Esophagus muscularis mucosa (tissue), 4 donors: ENCODE measurements around the gene PRKAG2.

ENCODE experiments used
- CTCF ChIP-seq, 3 experiments: fragments of 200-600 bp in 2 of 3; fragments of 450-650 bp in 1 of 3; sonication (generic) in 2 of 3; IDR thresholded peaks; one replicate each; pipeline ENCODE4 v1.5.1; 2017 to 2019; ENCODE audit warnings: antibody characterized with exemption in 3 of 3, mild to moderate bottlenecking in 2 of 3, moderate library complexity in 1 of 3
- EP300 ChIP-seq: sonication (generic); formaldehyde crosslinking; IDR thresholded peaks from one replicate; pipeline ENCODE4 v1.6.1; 2017; ENCODE audit warnings: antibody characterized with exemption
- POLR2A ChIP-seq: fragments of 450-650 bp; IDR thresholded peaks from one replicate; pipeline ENCODE4 v1.6.1; 2017; ENCODE audit warnings: antibody characterized with exemption, moderate library complexity, mild to moderate bottlenecking, low read depth
- POLR2AphosphoS5 ChIP-seq, 2 donors: sonication (generic); formaldehyde crosslinking; IDR thresholded peaks; one replicate each; pipeline ENCODE4 v1.6.1; 2017; ENCODE audit warnings: antibody characterized with exemption in 2 of 2

GRCh38 chr7:151659219-151659618 is 217.7 kb downstream of the PRKAG2 start:
- TF ChIP-seq CTCF (IDR thresholded peaks at IDR 0.05), result no peak
- TF ChIP-seq EP300, result no peak
- no peak for TF ChIP-seq POLR2AphosphoS5 (IDR thresholded peaks at IDR 0.05)
- no peak for TF ChIP-seq POLR2A
